Non-pigmented ciliary epithelial cell (primary cell): ENCODE results near the gene SMIM44.
"Not testable (repeated sequence)": the region's sequence is repeated elsewhere in the genome, so short reads cannot be mapped to it uniquely, and the experiment has no call there.

Experiments used
- DNase-seq: peaks from one replicate; pipeline ENCODE4 v3.0.0-alpha.2; 2010; ENCODE audit warnings: low read depth

The SMIM44 gene

DNA sequence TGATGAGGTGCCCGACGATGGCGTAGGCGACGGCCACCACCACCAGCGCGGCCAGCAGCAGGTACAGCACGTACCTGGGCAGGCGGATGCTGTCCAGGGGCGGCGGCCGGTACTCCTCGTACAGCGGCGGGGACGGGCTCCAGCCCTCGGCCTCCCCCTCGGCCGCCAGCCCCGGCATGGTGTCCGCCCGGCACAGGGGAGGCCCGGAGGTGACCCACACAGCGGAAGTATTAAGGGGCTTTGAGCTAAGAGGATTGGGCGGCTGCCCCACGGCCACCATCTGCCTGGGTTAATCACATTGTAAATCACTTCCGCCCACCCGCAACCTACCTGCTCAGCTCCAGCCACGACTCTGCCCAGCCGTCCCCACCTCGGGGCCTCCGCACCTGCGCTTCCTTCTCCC, at the start of gene SMIM44:
SMIM44 (minus strand) TSS at position 216 of the 403 bp plus-strand sequence; CDS start at position 178, 38 bp downstream.
- DNase-seq, result no peak

DNA sequence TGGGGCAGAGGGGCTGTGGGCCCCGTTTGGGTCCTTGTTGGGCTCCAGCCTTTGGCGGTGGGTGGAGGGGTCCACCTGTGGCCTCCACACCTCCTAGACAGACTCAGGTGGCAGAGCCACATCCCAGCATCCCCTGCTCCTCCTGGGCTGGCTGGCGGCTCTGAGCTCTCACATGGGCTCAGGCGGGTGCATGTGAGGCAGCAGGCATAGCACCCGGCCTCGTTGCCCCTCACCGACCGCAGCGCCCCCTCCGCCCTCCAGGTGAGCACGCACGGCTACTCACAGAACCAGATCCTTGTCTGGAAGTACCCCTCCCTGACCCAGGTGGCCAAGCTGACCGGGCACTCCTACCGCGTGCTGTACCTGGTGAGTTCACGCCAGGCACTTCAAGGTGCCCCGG, 49.8 kb upstream of the SMIM44 start:
- no peak for DNase-seq

GRCh38 chr19:3532154-3532786, 49.0 kb upstream of the SMIM44 start:
- no peak for DNase-seq

- no peak for DNase-seq
These were observed 48.5 kb upstream of the SMIM44 start for GRCh38 chr19:3531716-3532115.

DNA sequence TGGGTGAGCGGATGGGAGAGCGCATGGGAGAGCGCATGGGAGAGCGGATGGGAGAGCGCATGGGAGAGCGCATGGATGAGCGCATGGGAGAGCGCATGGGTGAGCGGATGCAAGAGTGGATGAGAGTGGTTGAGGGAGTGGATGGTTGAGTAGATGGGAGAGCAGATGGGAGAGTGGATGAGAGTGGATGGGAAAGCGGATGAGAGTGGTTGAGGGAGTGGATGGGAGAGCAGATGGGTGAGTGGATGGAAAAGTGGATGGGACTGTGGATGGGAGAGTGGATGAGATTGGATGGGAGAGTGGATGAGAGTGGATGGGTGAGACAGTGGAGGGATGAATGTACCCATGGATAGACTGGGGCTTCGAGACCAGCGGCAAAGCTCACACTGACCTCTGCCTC, 47.1 kb upstream of the SMIM44 start:
- no peak for DNase-seq

DNA sequence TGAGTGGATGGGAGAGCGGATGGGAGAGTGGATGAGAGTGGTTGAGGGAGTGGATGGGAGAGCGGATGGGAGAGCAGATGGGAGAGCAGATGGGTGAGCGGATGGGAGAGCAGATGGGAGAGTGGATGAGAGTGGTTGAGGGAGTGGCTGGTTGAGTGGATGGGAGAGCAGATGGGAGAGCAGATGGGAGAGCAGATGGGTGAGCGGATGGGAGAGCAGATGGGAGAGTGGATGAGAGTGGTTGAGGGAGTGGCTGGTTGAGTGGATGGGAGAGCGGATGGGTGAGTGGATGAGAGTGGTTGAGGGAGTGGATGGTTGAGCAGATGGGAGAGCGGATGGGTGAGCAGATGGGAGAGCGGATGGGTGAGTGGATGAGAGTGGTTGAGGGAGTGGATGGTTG, 46.1 kb upstream of the SMIM44 start:
- not testable (repeated sequence) for DNase-seq

DNA sequence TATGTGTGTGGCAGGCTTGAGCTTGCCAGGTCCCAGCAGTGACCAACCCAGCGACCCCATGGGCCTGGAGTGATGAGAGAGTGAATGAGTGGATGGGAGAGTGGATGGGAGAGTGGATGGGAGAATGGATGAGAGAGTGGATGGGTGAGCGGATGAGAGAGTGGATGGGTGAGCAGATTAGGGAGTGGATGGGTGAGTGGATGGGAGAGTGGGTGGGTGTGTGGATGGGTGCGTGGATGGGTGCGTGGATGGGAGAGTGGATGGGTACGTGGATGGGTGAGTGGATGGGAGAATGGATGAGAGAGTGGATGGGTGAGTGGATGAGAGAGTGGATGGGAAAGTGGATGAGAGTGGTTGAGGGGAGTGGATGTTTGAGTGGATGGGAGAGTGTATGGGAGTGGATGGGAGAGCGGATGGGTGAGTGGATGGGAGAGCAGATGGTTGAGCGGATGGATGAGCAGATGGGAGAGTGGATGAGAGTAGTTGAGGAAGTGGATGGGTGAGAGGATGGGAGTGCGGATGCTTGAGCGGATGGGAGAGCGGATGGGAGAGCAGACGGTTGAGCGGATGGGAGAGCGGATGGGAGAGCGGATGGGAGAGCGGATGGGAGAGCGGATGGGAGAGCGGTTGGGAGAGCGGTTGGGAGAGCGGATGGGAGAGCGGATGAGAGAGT, 45.4 kb upstream of the SMIM44 start:
- no peak for DNase-seq

DNA sequence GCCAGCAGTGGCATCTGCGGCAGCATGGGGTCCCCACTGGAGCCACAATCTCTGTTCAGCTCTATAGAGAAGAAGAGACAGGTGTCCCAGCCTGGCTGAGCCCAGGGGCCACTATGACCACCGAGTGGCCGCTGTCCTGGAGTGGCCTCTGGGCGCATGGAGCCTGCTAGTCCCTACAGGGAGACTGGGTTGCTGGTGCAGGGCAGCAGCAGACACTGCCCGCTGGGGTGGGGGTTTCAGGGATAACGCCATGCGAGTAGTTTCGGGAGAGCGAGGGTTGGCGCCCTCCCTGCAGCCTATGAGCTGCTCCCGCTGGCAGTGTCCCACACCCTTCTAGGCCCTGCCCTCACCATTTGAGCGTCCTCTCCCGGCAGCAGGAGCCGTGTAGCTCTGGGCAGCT, 44.8 kb upstream of the SMIM44 start:
- DNase-seq, result no peak

GRCh38 chr19:3527238-3527910, 44.1 kb upstream of the SMIM44 start:
- no peak for DNase-seq

- DNase-seq, result no peak
These were observed 43.4 kb upstream of the SMIM44 start for GRCh38 chr19:3526507-3527237.

DNA sequence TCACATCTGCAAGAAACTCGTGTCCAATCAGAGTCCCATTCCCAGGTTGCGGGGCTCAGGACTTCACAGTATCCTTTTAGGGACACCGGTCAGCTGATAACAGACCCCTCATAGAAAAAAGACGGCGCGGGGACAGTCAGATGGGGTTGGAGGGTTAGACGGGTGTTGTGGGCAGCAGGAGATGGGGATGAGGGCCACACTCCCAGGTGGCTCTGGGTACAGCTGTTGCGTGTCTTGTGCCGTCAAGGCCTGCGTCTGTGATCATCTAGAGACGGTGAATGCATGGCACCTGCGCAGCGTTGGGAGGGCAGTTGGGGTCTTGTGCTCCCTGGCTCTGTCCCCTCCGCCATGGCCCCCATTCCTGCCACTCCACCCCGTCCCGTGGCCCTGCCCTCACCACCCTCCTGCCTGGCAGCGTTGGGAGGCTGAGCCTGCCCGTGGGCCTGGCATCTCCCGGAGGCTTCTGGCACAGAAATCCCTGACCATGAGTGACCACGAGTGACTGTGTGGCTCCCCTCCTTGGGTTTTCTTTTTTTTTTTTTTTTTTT, 41.7 kb upstream of the SMIM44 start:
- DNase-seq, result no peak

DNA sequence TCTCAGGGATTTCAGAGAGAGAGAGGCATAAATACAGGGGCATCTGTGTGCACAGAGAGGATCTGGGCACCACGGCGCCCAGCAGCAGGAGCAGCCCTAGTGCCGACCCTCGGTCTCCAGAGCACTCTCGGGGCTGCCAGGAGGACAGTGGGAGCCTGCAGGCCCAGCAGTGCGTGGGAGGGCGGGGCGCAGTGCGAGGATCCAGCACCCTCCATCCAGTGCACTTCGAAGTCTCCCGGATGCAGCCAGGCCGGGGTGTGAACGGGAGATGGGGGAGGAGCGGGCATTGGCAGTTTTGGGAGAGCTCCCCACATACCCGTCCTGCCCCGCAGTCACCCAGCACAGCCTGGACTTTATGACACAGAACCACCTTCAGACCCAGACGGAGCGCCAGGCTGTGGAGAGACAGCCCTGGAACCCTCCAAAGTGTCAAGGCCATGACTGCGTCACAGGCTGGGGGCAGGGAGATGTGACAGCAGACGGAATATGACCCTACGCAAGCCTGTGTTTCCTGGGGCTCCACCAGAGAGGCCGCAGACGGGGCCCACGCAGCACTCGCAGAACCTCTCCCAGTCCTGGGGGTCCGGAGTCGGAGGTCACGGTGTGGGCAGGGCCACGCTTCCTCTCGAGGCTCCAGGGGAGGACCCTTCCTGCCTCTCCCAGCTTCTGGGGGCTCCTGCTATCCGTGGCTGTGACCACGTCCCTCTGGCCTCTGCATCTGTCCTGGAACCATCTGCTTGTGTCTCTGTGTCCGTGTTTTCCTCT, 41.0 kb upstream of the SMIM44 start:
- DNase-seq, result no peak

GRCh38 chr19:3523361-3524077, 40.3 kb upstream of the SMIM44 start:
- no peak for DNase-seq

DNA sequence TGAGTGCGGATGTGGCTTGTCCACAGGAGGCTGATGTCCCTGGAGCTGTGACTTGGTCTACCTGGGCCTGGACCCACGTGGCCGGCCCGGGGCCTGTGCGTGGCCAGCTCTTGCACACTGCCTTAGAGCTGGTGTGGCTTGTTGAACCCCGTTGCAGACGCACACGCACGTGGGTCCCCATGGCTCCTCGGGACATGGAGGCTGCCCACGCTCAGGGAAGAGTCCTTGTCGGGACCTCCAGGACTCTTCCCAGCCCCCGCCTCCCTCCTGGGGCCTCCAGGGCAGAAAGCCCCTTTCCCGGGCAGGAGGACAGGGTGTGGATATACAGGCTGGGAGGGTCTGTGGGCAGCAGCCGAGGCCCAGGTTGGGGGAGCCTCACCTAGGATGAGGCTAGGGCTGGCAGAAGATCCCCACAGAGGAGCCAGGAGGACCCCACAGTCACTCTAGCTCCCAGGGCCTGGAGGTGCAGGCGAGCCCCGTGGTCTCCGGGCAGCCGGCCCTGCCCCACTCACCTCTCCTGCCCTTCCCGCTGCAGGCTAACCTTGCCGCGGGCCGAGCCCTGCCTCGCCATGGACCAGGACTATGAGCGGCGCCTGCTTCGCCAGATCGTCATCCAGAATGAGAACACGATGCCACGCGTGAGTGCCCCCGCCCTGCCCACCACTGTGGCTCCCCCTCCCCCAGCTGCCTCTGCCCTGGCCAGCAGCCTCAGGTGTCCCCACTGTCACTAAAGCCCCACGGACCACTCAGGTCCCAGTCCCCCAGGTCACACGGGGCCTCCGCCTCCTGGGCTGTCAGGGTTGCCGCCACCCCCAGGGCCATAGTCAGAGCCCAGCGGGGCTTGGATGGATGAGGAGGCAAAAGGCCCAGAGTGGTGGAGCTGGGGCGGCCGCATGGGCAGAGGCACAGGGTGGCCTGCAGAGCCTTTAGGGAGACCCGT, 39.5 kb upstream of the SMIM44 start:
- DNase-seq, result no peak

- no peak for DNase-seq
These were observed 37.8 kb upstream of the SMIM44 start for GRCh38 chr19:3521104-3521445.

- no peak for DNase-seq
These were observed 37.2 kb upstream of the SMIM44 start for GRCh38 chr19:3520166-3521103.

DNA sequence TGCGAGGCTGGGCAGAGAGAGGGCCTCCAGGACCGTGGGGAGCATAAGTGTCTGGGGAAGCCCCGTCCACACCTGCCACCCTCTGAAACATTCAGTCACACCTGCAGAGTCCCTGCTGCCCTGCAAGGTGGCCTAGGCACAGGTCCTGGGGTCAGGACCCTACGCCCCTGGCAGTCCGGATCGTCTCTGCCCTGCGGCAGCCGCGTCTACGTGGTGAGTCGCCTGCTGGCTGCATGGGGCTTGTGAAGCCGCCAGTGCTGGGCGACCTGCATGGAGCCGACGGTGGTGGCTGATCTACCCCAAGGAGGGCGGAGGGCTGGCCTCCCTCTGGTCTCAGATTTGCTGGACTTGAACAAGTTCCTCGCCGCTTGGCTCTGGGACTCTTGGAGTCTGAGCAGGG, 35.9 kb upstream of the SMIM44 start:
- no peak for DNase-seq

DNA sequence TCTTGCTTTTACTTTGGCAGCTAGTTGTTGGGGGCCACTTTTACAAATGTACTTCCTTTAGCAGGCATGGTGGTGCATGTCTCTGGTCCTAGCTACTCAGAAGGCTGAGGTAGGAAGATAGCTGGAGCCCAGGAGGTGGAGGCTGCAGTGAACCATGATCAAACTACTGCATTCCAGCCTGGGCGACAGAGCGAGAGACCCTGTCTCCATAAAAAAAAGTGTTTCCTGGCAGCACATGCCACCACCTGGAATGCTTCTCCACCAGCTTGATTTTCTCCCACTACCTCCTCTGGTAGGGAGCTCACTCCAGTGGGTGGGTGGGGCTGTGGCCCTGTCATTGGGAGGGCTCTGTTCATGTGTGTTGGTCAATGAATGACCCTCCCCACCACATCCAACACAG, 35.4 kb upstream of the SMIM44 start:
- no peak for DNase-seq

DNA sequence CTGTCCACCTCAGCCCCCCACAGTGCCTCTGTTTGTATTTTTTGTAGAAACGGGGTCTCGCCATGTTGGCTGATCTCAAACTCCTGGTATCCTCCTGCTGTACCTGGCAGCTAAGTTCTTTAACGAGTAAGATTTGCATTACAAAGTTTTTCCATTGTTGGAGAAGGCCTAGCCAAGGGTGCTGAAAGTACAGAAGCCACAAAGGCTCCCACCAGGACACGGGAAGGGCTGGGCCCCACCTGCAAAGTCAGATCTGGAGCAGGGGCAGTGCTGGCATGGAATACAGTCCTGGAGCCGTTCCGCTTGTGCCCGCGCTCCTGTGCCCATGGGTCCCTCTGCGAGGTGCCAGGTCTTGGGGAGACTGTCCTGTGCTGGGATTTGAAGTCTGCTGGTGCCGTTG, 35.0 kb upstream of the SMIM44 start:
- no peak for DNase-seq
